SK-N-SH treated with all-trans-retinoic acid at 6 μM for 48 hours (cell line): ENCODE data around the gene MCTP2.

Source experiments
- ATAC-seq: fragments of 200-7000 bp; cut with Tn5 transposase; 3 replicates; pipeline ENCODE4 v1.9.1; 2020; ENCODE audit warnings: mild to moderate bottlenecking, moderate library complexity
- ARNTL ChIP-seq: fragments of 450-650 bp; formaldehyde crosslinking; IDR thresholded peaks from 2 replicates; pipeline ENCODE4 v1.5.0; 2020; ENCODE audit warnings: low read depth, mild to moderate bottlenecking, moderate library complexity, borderline replicate concordance
- BACH2 ChIP-seq: fragments of 250-450 bp; sonication (Bioruptor Pico); IDR thresholded peaks from 2 replicates; pipeline ENCODE4 v1.9.0; 2021; ENCODE audit warnings: mild to moderate bottlenecking, borderline replicate concordance
- CSDC2 ChIP-seq: fragments of 250-450 bp; sonication (Bioruptor Pico); IDR thresholded peaks from 2 replicates; pipeline ENCODE4 v1.5.0; 2020; ENCODE audit warnings: mild to moderate bottlenecking, moderate library complexity
- ESRRG ChIP-seq: fragments of 250-450 bp; sonication (Bioruptor Pico); IDR thresholded peaks from 2 replicates; pipeline ENCODE4 v1.6.1; 2021; ENCODE audit warnings: mild to moderate bottlenecking
- GLIS3 ChIP-seq: fragments of 250-450 bp; sonication (Bioruptor Pico); IDR thresholded peaks from 2 replicates; pipeline ENCODE4 v1.5.0; 2020; ENCODE audit warnings: mild to moderate bottlenecking, moderate library complexity
- ISL1 ChIP-seq: fragments of 250-450 bp; sonication (Bioruptor Pico); IDR thresholded peaks from 2 replicates; pipeline ENCODE4 v2.1.2; 2022; ENCODE audit warnings: mild to moderate bottlenecking, moderate library complexity
- OSR1 ChIP-seq: fragments of 250-450 bp; sonication (Bioruptor Pico); IDR thresholded peaks from 2 replicates; pipeline ENCODE4 v1.8.0; 2022; ENCODE audit warnings: moderate library complexity, mild to moderate bottlenecking, inconsistent platforms
- PATZ1 ChIP-seq: fragments of 250-450 bp; sonication (Bioruptor Pico); IDR thresholded peaks from 2 replicates; pipeline ENCODE4 v1.8.0; 2020; ENCODE audit warnings: mild to moderate bottlenecking, moderate library complexity, borderline replicate concordance
- PPARA ChIP-seq: fragments of 250-450 bp; sonication (Bioruptor Pico); IDR thresholded peaks from 2 replicates; pipeline ENCODE4 v1.5.0; 2020; ENCODE audit warnings: mild to moderate bottlenecking, borderline replicate concordance
- RARB ChIP-seq: fragments of 250-450 bp; sonication (Bioruptor Pico); IDR thresholded peaks from 2 replicates; pipeline ENCODE4 v1.8.0; 2021; ENCODE audit warnings: mild to moderate bottlenecking, moderate library complexity
- SNAI2 ChIP-seq: fragments of 250-450 bp; sonication (Bioruptor Pico); IDR thresholded peaks from 2 replicates; pipeline ENCODE4 v1.5.0; 2020; ENCODE audit warnings: mild to moderate bottlenecking, moderate library complexity
- TCF4 ChIP-seq: fragments of 250-450 bp; sonication (Bioruptor Pico); IDR thresholded peaks from 2 replicates; pipeline ENCODE4 v1.8.0; 2021; ENCODE audit warnings: mild to moderate bottlenecking, moderate library complexity, borderline replicate concordance
- TOX ChIP-seq: fragments of 250-450 bp; sonication (Bioruptor Pico); IDR thresholded peaks from 2 replicates; pipeline ENCODE4 v1.8.0; 2021; ENCODE audit warnings: mild to moderate bottlenecking, moderate library complexity, borderline replicate concordance
- TSHZ2 ChIP-seq: fragments of 250-450 bp; sonication (Bioruptor Pico); IDR thresholded peaks from 2 replicates; pipeline ENCODE4 v1.5.0; 2020; ENCODE audit warnings: mild to moderate bottlenecking, moderate library complexity
- ZC3H10 ChIP-seq: fragments of 250-450 bp; sonication (Bioruptor Pico); IDR thresholded peaks from 2 replicates; pipeline ENCODE4 v1.5.1; 2021; ENCODE audit warnings: mild to moderate bottlenecking, moderate library complexity
- ZFP3 ChIP-seq: fragments of 250-450 bp; sonication (Bioruptor Pico); IDR thresholded peaks from 2 replicates; pipeline ENCODE4 v1.5.0; 2020; ENCODE audit warnings: mild to moderate bottlenecking, moderate library complexity
- ZNF565 ChIP-seq: fragments of 450-650 bp; formaldehyde crosslinking; conservative IDR thresholded peaks from 2 replicates; pipeline ENCODE4 v1.5.0; 2020; ENCODE audit warnings: low read depth, mild to moderate bottlenecking, moderate library complexity
- ZNF70 ChIP-seq: fragments of 450-650 bp; formaldehyde crosslinking; IDR thresholded peaks from 2 replicates; pipeline ENCODE4 v1.5.0; 2020; ENCODE audit warnings: mild to moderate bottlenecking, moderate library complexity
- ZNF8 ChIP-seq: fragments of 450-650 bp; formaldehyde crosslinking; IDR thresholded peaks from 2 replicates; pipeline ENCODE4 v1.5.0; 2020; ENCODE audit warnings: mild to moderate bottlenecking, moderate library complexity
- TF ChIP-seq, protein P1 (sequence below): fragments of 250-450 bp; sonication (Bioruptor Pico); IDR thresholded peaks from 2 replicates; pipeline ENCODE4 v1.8.0; 2021; ENCODE audit warnings: low read depth, mild to moderate bottlenecking, moderate library complexity, borderline replicate concordance
- TF ChIP-seq, protein P2 (sequence below): fragments of 250-450 bp; sonication (Bioruptor Pico); IDR thresholded peaks from 2 replicates; pipeline ENCODE4 v1.5.1; 2020; ENCODE audit warnings: low read depth, mild to moderate bottlenecking, moderate library complexity

MCTP2 gene

GRCh38 chr15:94417501-94418293, 186.3 kb downstream of the MCTP2 start:
- ATAC-seq: no peak
- TF ChIP-seq, protein P1, sequence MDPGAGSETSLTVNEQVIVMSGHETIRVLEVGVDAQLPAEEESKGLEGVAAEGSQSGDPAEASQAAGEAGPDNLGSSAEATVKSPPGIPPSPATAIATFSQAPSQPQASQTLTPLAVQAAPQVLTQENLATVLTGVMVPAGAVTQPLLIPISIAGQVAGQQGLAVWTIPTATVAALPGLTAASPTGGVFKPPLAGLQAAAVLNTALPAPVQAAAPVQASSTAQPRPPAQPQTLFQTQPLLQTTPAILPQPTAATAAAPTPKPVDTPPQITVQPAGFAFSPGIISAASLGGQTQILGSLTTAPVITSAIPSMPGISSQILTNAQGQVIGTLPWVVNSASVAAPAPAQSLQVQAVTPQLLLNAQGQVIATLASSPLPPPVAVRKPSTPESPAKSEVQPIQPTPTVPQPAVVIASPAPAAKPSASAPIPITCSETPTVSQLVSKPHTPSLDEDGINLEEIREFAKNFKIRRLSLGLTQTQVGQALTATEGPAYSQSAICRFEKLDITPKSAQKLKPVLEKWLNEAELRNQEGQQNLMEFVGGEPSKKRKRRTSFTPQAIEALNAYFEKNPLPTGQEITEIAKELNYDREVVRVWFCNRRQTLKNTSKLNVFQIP (CRISPR knock-in tag): no peak
- no peak for TF ChIP-seq ISL1
- no peak for TF ChIP-seq SNAI2 (CRISPR knock-in tag)
- no peak for TF ChIP-seq TSHZ2
- no peak for TF ChIP-seq ZC3H10 (CRISPR knock-in tag)
- no peak for TF ChIP-seq BACH2 (CRISPR knock-in tag)
- no peak for TF ChIP-seq OSR1 (CRISPR knock-in tag)

DNA sequence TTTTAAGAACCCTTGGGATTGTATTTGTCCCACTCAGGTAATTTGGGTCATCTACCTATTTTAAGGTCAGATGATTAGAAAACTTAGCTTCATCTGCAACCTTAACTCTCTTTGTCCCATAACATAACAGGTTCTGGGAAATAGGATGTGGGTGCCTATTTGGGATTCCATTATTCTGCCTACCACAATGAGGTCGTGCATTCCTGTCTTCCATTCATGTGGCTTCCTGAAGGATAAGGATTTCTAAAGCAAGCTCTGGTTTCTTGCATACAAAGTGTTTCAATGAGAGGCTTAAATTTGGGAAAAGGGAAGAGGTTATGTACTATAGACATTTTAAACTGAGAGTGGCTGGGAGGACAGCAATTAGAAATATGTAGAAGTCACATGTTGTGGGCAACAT, 190.3 kb downstream of the MCTP2 start:
- no peak for ATAC-seq
- TF ChIP-seq GLIS3 (CRISPR knock-in tag) (no peak), ZFP3 (CRISPR knock-in tag) (no peak), ISL1 (no peak), TCF4 (CRISPR knock-in tag) (no peak), RARB (CRISPR knock-in tag) (no peak), TOX (CRISPR knock-in tag) (no peak), ZNF565 (no peak), ESRRG (CRISPR knock-in tag) (no peak), PPARA (CRISPR knock-in tag) (no peak)
- TF ChIP-seq, protein P1 (CRISPR knock-in tag): no peak
- TF ChIP-seq, protein P2, sequence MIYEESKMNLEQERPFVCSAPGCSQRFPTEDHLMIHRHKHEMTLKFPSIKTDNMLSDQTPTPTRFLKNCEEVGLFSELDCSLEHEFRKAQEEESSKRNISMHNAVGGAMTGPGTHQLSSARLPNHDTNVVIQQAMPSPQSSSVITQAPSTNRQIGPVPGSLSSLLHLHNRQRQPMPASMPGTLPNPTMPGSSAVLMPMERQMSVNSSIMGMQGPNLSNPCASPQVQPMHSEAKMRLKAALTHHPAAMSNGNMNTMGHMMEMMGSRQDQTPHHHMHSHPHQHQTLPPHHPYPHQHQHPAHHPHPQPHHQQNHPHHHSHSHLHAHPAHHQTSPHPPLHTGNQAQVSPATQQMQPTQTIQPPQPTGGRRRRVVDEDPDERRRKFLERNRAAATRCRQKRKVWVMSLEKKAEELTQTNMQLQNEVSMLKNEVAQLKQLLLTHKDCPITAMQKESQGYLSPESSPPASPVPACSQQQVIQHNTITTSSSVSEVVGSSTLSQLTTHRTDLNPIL: no peak

DNA sequence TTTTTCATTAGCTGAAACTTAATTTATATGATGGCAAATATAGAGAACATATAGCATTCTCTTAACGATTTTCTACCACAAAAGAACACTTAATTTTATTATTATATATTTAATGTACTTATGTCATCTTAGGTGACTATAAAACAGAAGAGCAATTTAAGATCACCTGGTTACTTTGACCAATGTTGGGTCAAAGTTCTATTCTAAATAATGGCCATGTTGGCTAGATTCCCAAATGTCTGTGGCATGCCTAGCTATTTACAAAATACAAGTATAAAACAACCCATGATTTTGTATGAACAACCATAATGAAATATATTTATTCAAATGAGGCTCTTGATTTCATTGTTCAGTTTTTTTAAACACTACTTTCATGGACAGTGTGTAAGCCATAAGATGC, 200.9 kb downstream of the MCTP2 start:
- no peak for ATAC-seq
- TF ChIP-seq RARB (CRISPR knock-in tag) (no peak), BACH2 (CRISPR knock-in tag) (no peak), ESRRG (CRISPR knock-in tag) (no peak), SNAI2 (CRISPR knock-in tag) (no peak), ZNF70 (CRISPR knock-in tag) (no peak), ZFP3 (CRISPR knock-in tag) (no peak), CSDC2 (CRISPR knock-in tag) (no peak), PATZ1 (no peak), ARNTL (CRISPR knock-in tag) (no peak), ISL1 (no peak), ZNF8 (CRISPR knock-in tag) (no peak), ZC3H10 (CRISPR knock-in tag) (no peak)
- TF ChIP-seq, protein P2: no peak
